ENCODE data around the gene RPS3. TPM values are rescaled to one million over a fixed set of nuclear protein-coding genes. Genes with fewer than 3 reads are reported as not detected.
A peak's percentile ranks its signal among the peaks of the same experiment; 100 is the strongest.

RPS3 gene
- total RNA-seq, 6 experiments from 2014 or later: 311 to 560 (median 447) TPM

- Histone ChIP-seq H3K27ac (no peak overlapping the region), H3K36me3 (no peaks in the 10 kb centered on the region), H3K9me3 (no peaks in the 10 kb centered on the region), H3K27me3 (no peaks in the 10 kb centered on the region), H3K4me1 (peaks cover 0 to 4% (median 0%) of the 10 kb centered on the region in 4 donors), H3K4me3 (no peak overlapping the region)
- ATAC-seq (peak; percentile 88 to 95 (median 92)), DNase-seq (peak; percentile 80 to 84 (median 82))
- WGBS (ENCODE audit: insufficient coverage, low coverage, low lambda C conversion rate, missing lambda C conversion rate): 24% methylated on average over 19 of the region's 24 CpGs
- intact Hi-C loops (cut with DNase I): loop anchor here (2.0 to 10.0 kb wide), 4 partner anchors 50 to 107 kb away; no protein-coding TSS in a partner anchor
- TF ChIP-seq CTCF (IDR thresholded peaks at IDR 0.05): peak; percentile 94 to 98 (median 98)
- no peak for TF ChIP-seq POLR2A (IDR thresholded peaks at IDR 0.05)
Measured at GRCh38 chr11:75384438-75385080, 14.8 kb upstream of the RPS3 start.

DNA sequence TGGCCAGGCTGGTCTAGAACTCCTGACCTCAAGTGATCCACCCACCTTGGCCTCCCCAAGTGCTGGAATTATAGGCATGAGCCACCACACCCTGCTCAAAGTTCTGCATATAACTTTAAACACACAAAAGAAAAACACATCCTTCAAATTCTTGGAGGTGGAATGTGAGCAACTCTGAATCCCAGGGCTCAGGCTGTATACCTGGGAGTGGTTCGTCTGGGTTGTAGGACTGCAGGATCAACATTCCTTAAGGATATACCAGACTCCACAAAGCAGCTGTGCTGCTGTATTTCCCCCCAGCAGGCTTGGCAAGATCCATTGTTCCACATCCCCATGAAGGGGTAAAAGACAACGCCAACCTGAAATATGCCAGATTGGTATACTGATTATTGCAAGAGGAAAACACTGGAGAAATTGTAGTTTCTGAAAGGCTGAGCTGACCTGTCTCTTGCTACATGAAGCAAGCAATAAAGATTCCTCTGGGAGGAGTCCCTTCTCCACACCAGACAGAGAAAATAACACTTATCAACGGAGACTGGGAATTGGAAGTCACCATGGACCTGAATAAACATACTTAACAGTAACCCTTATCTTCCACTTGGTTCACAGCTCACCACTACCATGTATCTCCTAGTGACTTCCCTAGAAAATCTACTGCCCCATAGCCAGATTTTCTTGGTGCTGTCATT lies 12.2 kb upstream of the RPS3 start:
- no peaks in the 10 kb centered on the region for H3K9me3 ChIP-seq
- TF ChIP-seq CTCF (IDR thresholded peaks at IDR 0.05): no peak
- TF ChIP-seq POLR2A (IDR thresholded peaks at IDR 0.05): no peak
- peaks cover 0 to 4% (median 0%) of the 10 kb centered on the region in 4 donors for H3K4me1 ChIP-seq
- WGBS (ENCODE audit: insufficient coverage, low coverage, low lambda C conversion rate, missing lambda C conversion rate): 50% methylated on average over 3 of the region's 3 CpGs
- H3K27me3 ChIP-seq: no peaks in the 10 kb centered on the region
- H3K4me3 ChIP-seq: no peak overlapping the region
- DNase-seq: no peak
- no peak overlapping the region for H3K27ac ChIP-seq
- H3K36me3 ChIP-seq: no peaks in the 10 kb centered on the region
- intact Hi-C loops (cut with DNase I): loop anchor here (10.0 kb wide), 2 partner anchors 52 to 62 kb away; no protein-coding TSS in a partner anchor
- no peak for ATAC-seq

DNA sequence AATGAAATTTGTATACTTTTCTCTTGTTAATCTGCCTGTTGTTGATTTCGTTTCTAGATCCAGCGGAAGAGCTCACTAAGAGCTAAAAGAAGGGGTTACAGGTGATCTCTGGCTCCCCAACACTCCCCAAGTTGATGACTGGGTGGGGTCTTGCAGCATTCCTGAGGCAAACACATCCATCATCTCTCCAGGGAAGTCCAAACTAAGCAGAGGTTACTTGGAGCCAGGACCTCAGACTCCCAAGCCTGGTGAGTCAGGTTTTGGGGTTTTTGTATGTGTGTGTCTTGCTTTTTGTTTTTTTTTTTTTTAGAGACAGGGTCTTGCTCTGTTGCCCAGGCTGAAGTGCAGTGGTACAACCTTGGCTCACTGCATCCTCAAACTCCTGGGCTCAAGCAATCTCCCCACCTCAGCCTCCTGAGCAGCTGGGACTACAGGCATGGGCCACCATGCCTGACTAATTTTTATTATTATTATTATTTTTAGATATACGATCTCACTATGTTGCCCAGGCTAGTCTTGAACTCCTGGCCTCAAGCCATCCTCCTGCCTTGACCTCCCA lies 11.5 kb upstream of the RPS3 start:
- Histone ChIP-seq H3K27ac (no peak overlapping the region), H3K4me1 (peaks cover 0 to 4% (median 0%) of the 10 kb centered on the region in 4 donors), H3K36me3 (no peaks in the 10 kb centered on the region), H3K27me3 (no peaks in the 10 kb centered on the region), H3K9me3 (no peaks in the 10 kb centered on the region), H3K4me3 (no peak overlapping the region)
- no peak for DNase-seq
- ATAC-seq: no peak
- no peak for TF ChIP-seq POLR2A (IDR thresholded peaks at IDR 0.05)
- TF ChIP-seq CTCF (IDR thresholded peaks at IDR 0.05): no peak
- 63% methylated on average over 3 of the region's 3 CpGs for WGBS (ENCODE audit: insufficient coverage, low coverage, low lambda C conversion rate, missing lambda C conversion rate)
- intact Hi-C loops (cut with DNase I): loop anchor here (10.0 kb wide), 2 partner anchors 53 to 63 kb away; no protein-coding TSS in a partner anchor

GRCh38 chr11:75388386-75389275 lies 10.7 kb upstream of the RPS3 start:
- 24% methylated on average over 9 of the region's 9 CpGs for WGBS (ENCODE audit: insufficient coverage, low coverage, low lambda C conversion rate, missing lambda C conversion rate)
- DNase-seq (peak; percentile 59 to 63 (median 61)), ATAC-seq (peak; percentile 81 to 84 (median 84))
- Histone ChIP-seq H3K27me3 (no peaks in the 10 kb centered on the region), H3K9me3 (no peaks in the 10 kb centered on the region), H3K4me3 (no peak overlapping the region), H3K4me1 (peaks cover 0 to 4% (median 0%) of the 10 kb centered on the region in 4 donors), H3K27ac (no peak overlapping the region), H3K36me3 (no peaks in the 10 kb centered on the region)
- intact Hi-C loops (cut with DNase I): loop anchor here (10.0 kb wide), 2 partner anchors 54 to 64 kb away; no protein-coding TSS in a partner anchor
- TF ChIP-seq CTCF (IDR thresholded peaks at IDR 0.05): peak; percentile 79 to 82 (median 80)
- TF ChIP-seq POLR2A (IDR thresholded peaks at IDR 0.05): no peak

Data from right lobe of liver (tissue), 6 donors.